Natural killer cell treated with Interleukin-12 subunit alpha and Interleukin-12 subunit beta and Interleukin-15 and Interleukin-18, amount 100 ng/mL, for 72 hours (primary cell): Measurements from ENCODE around the gene G6PC3. TPM values are rescaled to one million over a fixed set of nuclear protein-coding genes. Genes with fewer than 3 reads are reported as not detected.
"Not testable (repeated sequence)": the region's sequence is repeated elsewhere in the genome, so short reads cannot be mapped to it uniquely, and the experiment has no call there.

Experiments used
- ATAC-seq, 2 donors: fragments of 150-1000 bp; cut with Tn5 transposase in 1 of 2; sonication (Bioruptor Pico), chemical (Tn5 transposase) in 1 of 2; 2 replicates each; pipeline ENCODE4 v1.10.0; 2021
- DNase-seq: peaks from one replicate; pipeline ENCODE4 v3.0.0; 2022; ENCODE audit warnings: low spot score
- H3K27ac Mint-ChIP-seq, 2 donors: 1 replicate in 1 of 2; 2 replicates in 1 of 2; pipeline ENCODE4 v1.8.0; 2022; ENCODE audit warnings: mixed read lengths in 2 of 2, mild to moderate bottlenecking in 1 of 2, moderate library complexity in 1 of 2
- H3K27me3 Mint-ChIP-seq, 2 donors: 1 replicate in 1 of 2; 2 replicates in 1 of 2; pipeline ENCODE4 v1.8.0; 2022; ENCODE audit warnings: mixed read lengths in 2 of 2
- H3K36me3 Mint-ChIP-seq: one replicate; pipeline ENCODE4 v1.8.0; 2022; ENCODE audit warnings: mixed read lengths
- H3K4me1 Mint-ChIP-seq, 2 donors: 1 replicate in 1 of 2; 2 replicates in 1 of 2; pipeline ENCODE4 v1.8.0; 2022; ENCODE audit warnings: low read depth in 2 of 2, mixed read lengths in 2 of 2, mild to moderate bottlenecking in 1 of 2
- H3K4me3 Mint-ChIP-seq: one replicate; pipeline ENCODE4 v1.8.0; 2022; ENCODE audit warnings: mixed read lengths
- H3K9me3 Mint-ChIP-seq: 2 replicates; pipeline ENCODE4 v1.8.0; 2022; ENCODE audit warnings: mixed read lengths
- total RNA-seq, 2 donors: library from RNA; stranded (reverse); gene quantifications; one replicate each; pipeline ENCODE4 v1.2.3, GENCODE V29; 2022

The G6PC3 gene
- 10 to 100 TPM; 24.6 to 26.8 TPM for total RNA-seq

GRCh38 chr17:44070455-44071197, at the start of gene G6PC3:
Gene G6PC3, plus strand, starts transcription at chr17:44070735. Its CDS starts 231 bp downstream, at chr17:44070966.
- H3K36me3 Mint-ChIP-seq, result peaks cover 4% of the 10 kb centered on the region
- DNase-seq (peak; percentile 95), ATAC-seq (peak; percentile 88 to 90)
- peak within 1 kb of the TSS; percentile 91 to 97 for H3K27ac Mint-ChIP-seq
- H3K27me3 Mint-ChIP-seq, result no peaks in the 10 kb centered on the region
- H3K4me1 Mint-ChIP-seq, result peaks cover 33 to 36% of the 10 kb centered on the region in 2 donors
- no peaks in the 10 kb centered on the region for H3K9me3 Mint-ChIP-seq
- peak within 1 kb of the TSS; percentile 94 for H3K4me3 Mint-ChIP-seq

GRCh38 chr17:44021227-44021626, 49.3 kb upstream of the G6PC3 start:
- H3K27ac Mint-ChIP-seq, H3K9me3 Mint-ChIP-seq, H3K4me3 Mint-ChIP-seq, H3K36me3 Mint-ChIP-seq, ATAC-seq, H3K27me3 Mint-ChIP-seq, H3K4me1 Mint-ChIP-seq, DNase-seq: not testable (repeated sequence)

- Mint-ChIP-seq H3K9me3 (no peaks in the 10 kb centered on the region), H3K4me3 (no peak overlapping the region), H3K4me1 (peaks cover 0 to 5% of the 10 kb centered on the region in 2 donors), H3K27ac (peak overlapping the region in 1 of 2 donors; percentile 8), H3K36me3 (no peaks in the 10 kb centered on the region), H3K27me3 (no peaks in the 10 kb centered on the region)
- ATAC-seq (no peak), DNase-seq (no peak)
Measured at GRCh38 chr17:44022246-44022645, 48.3 kb upstream of the G6PC3 start.

- ATAC-seq (no peak), DNase-seq (no peak)
- H3K27me3 Mint-ChIP-seq, result no peaks in the 10 kb centered on the region
- peaks cover 0 to 5% of the 10 kb centered on the region in 2 donors for H3K4me1 Mint-ChIP-seq
- H3K27ac Mint-ChIP-seq, result no peak overlapping the region
- H3K9me3 Mint-ChIP-seq, result no peaks in the 10 kb centered on the region
- no peaks in the 10 kb centered on the region for H3K36me3 Mint-ChIP-seq
- no peak overlapping the region for H3K4me3 Mint-ChIP-seq
Measured at GRCh38 chr17:44023545-44024270, 46.8 kb upstream of the G6PC3 start.

GRCh38 chr17:44024271-44024663, 46.3 kb upstream of the G6PC3 start:
- H3K4me1 Mint-ChIP-seq, result peaks cover 0 to 7% of the 10 kb centered on the region in 2 donors
- no peaks in the 10 kb centered on the region for H3K9me3 Mint-ChIP-seq
- ATAC-seq, result peak in 1 of 2 donors; percentile 51
- DNase-seq, result no peak
- H3K36me3 Mint-ChIP-seq, result no peaks in the 10 kb centered on the region
- no peaks in the 10 kb centered on the region for H3K27me3 Mint-ChIP-seq
- no peak overlapping the region for H3K4me3 Mint-ChIP-seq
- no peak overlapping the region for H3K27ac Mint-ChIP-seq

- peak in 1 of 2 donors; percentile 14 for ATAC-seq
- H3K27ac Mint-ChIP-seq, result no peak overlapping the region
Measured at GRCh38 chr17:44024853-44025252, 45.7 kb upstream of the G6PC3 start.

GRCh38 chr17:44029736-44030135, 40.8 kb upstream of the G6PC3 start:
- Mint-ChIP-seq H3K4me3 (no peak overlapping the region), H3K9me3 (no peaks in the 10 kb centered on the region), H3K4me1 (peaks cover 6 to 12% of the 10 kb centered on the region in 2 donors), H3K27me3 (no peaks in the 10 kb centered on the region), H3K27ac (no peak overlapping the region), H3K36me3 (peaks cover 9% of the 10 kb centered on the region)
- ATAC-seq, result no peak
- no peak for DNase-seq

More at GRCh38 chr17:44024853-44025252, 45.7 kb upstream of the G6PC3 start:
- Mint-ChIP-seq H3K36me3 (no peaks in the 10 kb centered on the region), H3K9me3 (no peaks in the 10 kb centered on the region), H3K27me3 (no peaks in the 10 kb centered on the region), H3K4me1 (peaks cover 0 to 13% of the 10 kb centered on the region in 2 donors), H3K4me3 (no peak overlapping the region)
- DNase-seq, result no peak

GRCh38 chr17:44030482-44030881, 40.1 kb upstream of the G6PC3 start:
- H3K36me3 Mint-ChIP-seq, result peaks cover 9% of the 10 kb centered on the region
- no peaks in the 10 kb centered on the region for H3K27me3 Mint-ChIP-seq
- no peaks in the 10 kb centered on the region for H3K9me3 Mint-ChIP-seq
- no peak overlapping the region for H3K4me3 Mint-ChIP-seq
- H3K27ac Mint-ChIP-seq, result no peak overlapping the region
- H3K4me1 Mint-ChIP-seq, result peaks cover 6 to 12% of the 10 kb centered on the region in 2 donors
- no peak for DNase-seq
- ATAC-seq, result no peak

- peaks cover 6 to 12% of the 10 kb centered on the region in 2 donors for H3K4me1 Mint-ChIP-seq
- no peaks in the 10 kb centered on the region for H3K9me3 Mint-ChIP-seq
- H3K36me3 Mint-ChIP-seq, result peaks cover 14% of the 10 kb centered on the region
- H3K27ac Mint-ChIP-seq, result peak overlapping the region in 1 of 2 donors; percentile 6
- no peaks in the 10 kb centered on the region for H3K27me3 Mint-ChIP-seq
- no peak overlapping the region for H3K4me3 Mint-ChIP-seq
- no peak for DNase-seq
- ATAC-seq, result no peak
Measured at GRCh38 chr17:44033861-44034408, 36.6 kb upstream of the G6PC3 start.

- ATAC-seq, result not testable (repeated sequence)
Measured at GRCh38 chr17:44034688-44035087, 35.8 kb upstream of the G6PC3 start.

GRCh38 chr17:44037471-44037870, 33.1 kb upstream of the G6PC3 start:
- H3K27ac Mint-ChIP-seq, result no peak overlapping the region
- DNase-seq (no peak), ATAC-seq (no peak)
- H3K4me1 Mint-ChIP-seq, result peaks cover 14 to 17% of the 10 kb centered on the region in 2 donors
- H3K9me3 Mint-ChIP-seq, result no peaks in the 10 kb centered on the region
- peaks cover 18% of the 10 kb centered on the region for H3K36me3 Mint-ChIP-seq
- H3K4me3 Mint-ChIP-seq, result no peak overlapping the region
- no peaks in the 10 kb centered on the region for H3K27me3 Mint-ChIP-seq

More at GRCh38 chr17:44034688-44035087, 35.8 kb upstream of the G6PC3 start:
- H3K4me1 Mint-ChIP-seq, DNase-seq, H3K27me3 Mint-ChIP-seq, H3K9me3 Mint-ChIP-seq, H3K4me3 Mint-ChIP-seq, H3K27ac Mint-ChIP-seq: not testable (repeated sequence)
- H3K36me3 Mint-ChIP-seq, result peaks cover 14% of the 10 kb centered on the region

- no peaks in the 10 kb centered on the region for H3K27me3 Mint-ChIP-seq
- peaks cover 17% of the 10 kb centered on the region for H3K36me3 Mint-ChIP-seq
- DNase-seq, result no peak
- ATAC-seq, result no peak
- no peak overlapping the region for H3K27ac Mint-ChIP-seq
- peaks cover 14 to 21% of the 10 kb centered on the region in 2 donors for H3K4me1 Mint-ChIP-seq
- H3K9me3 Mint-ChIP-seq, result no peaks in the 10 kb centered on the region
- H3K4me3 Mint-ChIP-seq, result no peak overlapping the region
Measured at GRCh38 chr17:44038604-44039011, 31.9 kb upstream of the G6PC3 start.

- Mint-ChIP-seq H3K9me3 (no peaks in the 10 kb centered on the region), H3K4me3 (no peak overlapping the region), H3K27ac (no peak overlapping the region), H3K36me3 (peaks cover 9% of the 10 kb centered on the region), H3K4me1 (peaks cover 14 to 18% of the 10 kb centered on the region in 2 donors), H3K27me3 (no peaks in the 10 kb centered on the region)
- no peak for ATAC-seq
- no peak for DNase-seq
Measured at GRCh38 chr17:44039829-44040635, 30.5 kb upstream of the G6PC3 start.
